GM19043 (cell line): Measurements from ENCODE around the gene PTGDR2.

Experiments used
- ATAC-seq: cut with Tn5 transposase; IDR thresholded peaks from one replicate; pipeline ENCODE4 v1.9.1; 2021; ENCODE audit warnings: low read depth; ENCODE audit not compliant: unreplicated experiment

PTGDR2 gene

DNA sequence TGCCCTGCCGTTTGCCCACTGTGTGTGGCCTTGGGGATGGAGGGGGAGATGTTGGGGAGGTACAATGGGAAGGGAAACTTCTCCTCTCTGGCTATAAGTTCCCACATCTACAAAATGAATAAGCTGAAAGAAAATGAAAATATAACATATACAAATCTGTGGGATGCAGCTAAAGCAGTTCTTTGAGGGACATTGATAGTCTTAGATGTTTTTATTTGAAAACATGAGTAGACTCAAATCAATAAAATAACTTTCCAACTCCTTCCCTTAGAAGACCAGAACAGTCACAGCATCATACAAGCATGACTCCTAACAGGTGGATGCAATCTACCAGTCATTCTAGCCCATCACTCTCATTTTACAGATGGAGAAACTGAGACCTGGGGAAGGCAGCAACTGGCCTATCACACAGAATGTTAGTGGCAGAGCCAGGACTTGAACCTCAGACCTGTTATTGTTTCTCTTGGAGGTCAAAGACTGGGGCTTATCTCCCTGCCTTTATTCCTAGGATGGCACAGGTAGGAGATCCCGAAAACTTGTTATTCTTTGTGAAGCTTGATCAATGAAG is 39.1 kb downstream of the PTGDR2 start:
- ATAC-seq = no peak

DNA sequence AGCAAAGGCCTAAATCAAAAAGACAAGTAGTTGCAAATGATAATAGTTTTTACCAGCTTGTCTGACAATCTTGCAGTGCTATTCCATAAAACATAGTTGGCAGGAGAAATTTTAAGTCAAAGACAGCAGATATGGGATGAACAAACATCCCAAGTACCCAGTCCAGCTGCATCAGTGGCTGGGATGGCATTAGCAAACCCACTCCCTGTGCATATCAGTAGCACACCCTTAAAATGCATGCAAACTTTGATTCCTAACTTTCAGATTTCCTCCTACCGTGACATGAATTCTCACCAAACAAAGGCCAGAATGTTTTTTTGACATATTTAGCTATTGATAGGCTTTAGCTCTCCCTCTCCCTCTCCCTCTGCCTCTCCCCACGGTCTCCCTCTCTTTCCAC is 41.6 kb downstream of the PTGDR2 start:
- no peak for ATAC-seq

DNA sequence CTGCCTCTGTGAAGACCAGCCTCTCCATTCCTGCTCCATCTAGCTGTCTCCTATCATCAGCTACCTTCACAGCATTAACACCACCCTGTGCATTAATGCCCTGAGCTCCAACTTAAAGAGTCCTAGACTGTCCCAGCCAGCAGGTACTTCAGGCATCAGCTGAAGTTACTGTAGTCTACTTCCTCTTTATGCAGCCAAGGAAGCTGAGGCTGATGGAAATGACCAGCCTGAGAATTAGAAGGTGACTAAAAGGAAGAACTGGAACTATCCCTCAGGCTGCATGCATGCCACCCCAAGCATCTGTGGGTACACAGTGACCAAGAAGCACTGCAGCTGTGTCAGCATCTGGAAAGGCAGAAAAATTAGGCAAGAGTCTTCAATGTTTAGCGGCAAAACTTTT is 42.4 kb downstream of the PTGDR2 start:
- ATAC-seq = no peak

DNA sequence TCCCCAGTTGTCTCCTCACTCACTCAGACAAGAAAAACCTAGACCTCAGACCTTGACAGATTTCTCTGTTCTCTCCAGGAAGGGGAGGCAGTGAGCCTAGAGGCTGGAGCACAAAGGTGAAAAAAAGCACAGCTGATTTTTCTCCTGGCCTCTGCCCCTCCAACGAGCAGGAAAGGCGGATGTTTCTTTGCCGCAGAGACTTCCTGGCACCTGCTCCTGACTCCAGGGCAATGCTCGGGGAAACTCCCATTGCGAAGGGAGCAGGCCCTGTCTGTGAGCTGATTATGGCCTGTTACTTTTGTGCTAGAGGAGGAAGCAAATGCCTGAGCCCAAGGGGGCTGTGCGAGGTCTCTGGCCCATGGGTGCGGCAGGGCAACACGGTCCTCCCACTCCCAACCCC is 45.2 kb downstream of the PTGDR2 start:
- ATAC-seq = no peak

DNA sequence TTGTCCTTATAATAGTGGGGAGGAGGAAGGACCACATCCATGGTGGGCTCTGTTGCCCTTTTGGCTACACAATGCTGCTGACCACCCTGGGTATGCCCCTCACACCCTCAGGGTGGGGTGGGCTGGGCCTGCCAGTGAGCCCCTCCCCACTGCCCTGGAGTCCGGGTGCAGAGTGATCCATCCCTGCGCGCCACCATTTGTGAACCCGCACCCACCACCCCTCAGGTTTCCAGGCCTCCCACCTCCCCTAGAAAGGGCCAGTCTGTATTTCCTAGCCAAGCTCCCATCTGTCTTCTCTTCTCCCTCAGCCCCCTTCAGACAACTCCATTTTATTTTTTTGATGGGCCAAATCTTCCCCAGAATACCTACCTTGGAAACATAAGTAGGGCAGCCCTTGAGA is 45.6 kb downstream of the PTGDR2 start:
- ATAC-seq = no peak

DNA sequence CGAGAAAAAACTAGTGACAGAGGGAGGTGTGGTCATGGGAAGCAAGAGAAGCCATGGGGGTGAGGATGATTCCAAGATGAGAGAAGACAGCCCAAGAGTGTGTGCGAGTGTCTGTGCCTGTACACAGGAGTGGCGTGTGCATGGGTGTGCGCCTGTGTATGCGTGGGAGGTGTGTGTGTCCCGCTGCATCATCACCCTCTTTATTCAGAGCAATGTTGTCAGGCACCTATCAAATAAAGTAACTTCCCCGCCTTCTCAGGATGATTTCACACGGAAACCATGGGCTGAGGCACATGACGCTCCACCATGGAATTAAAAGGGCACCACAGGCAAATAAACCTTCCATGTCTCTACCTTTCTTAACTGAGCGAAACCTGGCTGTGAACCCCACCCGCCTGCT is 46.1 kb downstream of the PTGDR2 start:
- ATAC-seq = no peak

DNA sequence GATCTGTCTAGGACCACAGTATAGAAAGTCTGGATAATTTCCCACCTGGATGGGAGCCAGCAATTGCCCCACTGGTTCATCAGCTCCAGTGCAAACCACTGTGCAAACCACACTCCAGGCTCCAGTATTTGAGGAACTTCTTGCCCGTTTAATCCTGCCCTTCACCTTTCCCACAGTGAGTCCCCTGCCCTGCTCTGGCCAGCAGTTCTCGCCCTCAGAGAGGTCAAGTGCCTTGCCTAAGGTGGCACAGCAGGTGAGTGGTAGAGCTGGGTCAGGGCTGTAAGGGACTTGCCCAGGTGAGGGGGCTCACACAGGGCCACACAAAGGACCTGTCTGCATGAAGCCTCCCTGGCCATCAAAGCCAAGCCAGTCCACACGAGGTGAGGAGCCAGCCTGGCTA is 46.5 kb downstream of the PTGDR2 start:
- ATAC-seq = no peak

DNA sequence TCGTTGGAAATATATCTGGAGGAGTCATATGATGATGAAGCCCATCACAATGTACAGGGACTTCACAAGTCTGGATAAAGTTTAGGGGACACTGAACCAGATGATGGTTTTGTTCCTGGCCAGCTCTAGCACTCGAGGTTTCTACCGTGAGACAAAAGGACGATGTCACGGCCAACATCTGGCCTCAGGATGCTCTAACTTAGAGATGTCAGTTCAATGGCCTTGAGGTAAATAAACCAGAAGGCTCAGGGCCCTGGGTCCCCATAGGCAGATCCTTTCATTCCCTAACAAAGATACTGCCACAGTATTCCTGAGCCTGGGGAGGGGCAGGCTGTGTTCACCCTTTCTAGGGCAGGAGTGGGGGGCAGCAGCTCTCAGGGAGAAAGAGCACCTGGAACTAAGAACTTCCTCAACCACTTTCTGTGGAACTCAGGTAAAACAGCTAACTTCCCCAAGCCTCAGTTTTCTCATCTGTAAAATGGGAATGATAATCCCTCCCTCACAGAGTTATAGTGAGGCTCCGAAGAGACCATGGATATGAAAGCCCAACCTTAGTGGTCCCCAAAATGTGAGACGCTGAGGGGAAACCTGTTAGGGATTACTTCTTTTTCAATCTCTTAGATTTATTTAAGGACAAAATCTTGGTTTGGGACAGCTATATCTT is 52.3 kb downstream of the PTGDR2 start:
- ATAC-seq = no peak

DNA sequence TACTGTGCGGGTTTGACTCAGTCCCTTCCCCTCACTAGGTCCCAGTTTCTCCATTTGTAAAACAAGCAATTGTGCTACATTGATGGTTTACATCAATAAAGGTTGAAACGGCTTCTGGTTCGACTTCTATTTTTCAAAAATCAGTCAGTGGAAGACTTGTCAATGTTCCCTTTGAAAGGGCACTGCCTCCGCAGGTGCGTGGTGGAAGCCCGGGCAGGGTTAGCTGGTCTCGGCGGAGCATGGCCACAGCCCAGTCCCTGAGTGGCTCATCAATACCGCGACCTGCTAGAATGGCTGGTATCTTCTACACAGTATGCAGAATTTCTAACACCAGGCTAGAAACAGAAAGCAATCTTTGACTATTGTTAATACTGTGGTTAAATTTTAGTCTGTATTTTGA is 54.6 kb downstream of the PTGDR2 start:
- no peak for ATAC-seq
